Heart right ventricle (tissue), 16 donors: ENCODE measurements around the gene NPAS1. TPM values are rescaled to one million over a fixed set of nuclear protein-coding genes. Genes with fewer than 3 reads are reported as not detected.

Experiments used
- ATAC-seq, 8 donors: fragments of 200-7000 bp; cut with Tn5 transposase; one replicate each; pipeline ENCODE4 v1.9.1; 2020; ENCODE audit warnings: mild to moderate bottlenecking in 8 of 8, moderate library complexity in 8 of 8, moderate number of reproducible peaks in 1 of 8
- DNase-seq, 2 donors: peaks; one replicate each; pipeline ENCODE4 v3.0.0-alpha.2; 2020
- H3K27ac ChIP-seq, 10 donors: fragments of 200-600 bp; sonication (generic) in 2 of 10; one replicate each; pipeline versions ENCODE4 v1.5.0 to v1.8.0; 2020 to 2022; ENCODE audit warnings: mild to moderate bottlenecking in 3 of 10
- H3K27me3 ChIP-seq, 7 donors: fragments of 200-600 bp; one replicate each; pipeline ENCODE4 v1.8.0; 2021 to 2022; ENCODE audit warnings: mild to moderate bottlenecking in 2 of 7
- H3K36me3 ChIP-seq, 9 donors: fragments of 200-600 bp; sonication (generic) in 1 of 9; one replicate each; pipeline versions ENCODE4 v1.5.0 to v1.8.0; 2020 to 2022; ENCODE audit warnings: mild to moderate bottlenecking in 2 of 9
- H3K4me1 ChIP-seq, 9 donors: fragments of 200-600 bp; sonication (generic) in 1 of 9; one replicate each; pipeline versions ENCODE4 v1.5.0 to v1.8.0; 2020 to 2022; ENCODE audit warnings: mild to moderate bottlenecking in 4 of 9
- H3K4me3 ChIP-seq, 10 donors: fragments of 200-600 bp; sonication (generic) in 2 of 10; one replicate each; pipeline versions ENCODE4 v1.5.0 to v1.8.0; 2020 to 2022; ENCODE audit warnings: mild to moderate bottlenecking in 7 of 10, moderate library complexity in 2 of 10
- H3K9me3 ChIP-seq, 11 donors: fragments of 200-600 bp in 10 of 11; sonication (generic) in 2 of 11; one replicate each; pipeline versions ENCODE4 v1.5.0 to v1.8.0; 2013 to 2022; ENCODE audit warnings: mild to moderate bottlenecking in 2 of 11, control low read depth in 1 of 11, moderate library complexity in 1 of 11
- WGBS, 2 donors: extraction: QIAGEN DNeasy Blood & Tissue Kit; methylation state at CpG; one replicate each; pipeline ENCODE4 v1.1.7; 2013; ENCODE audit warnings: inconsistent platforms in 1 of 2; 5-methylcytosine and 5-hydroxymethylcytosine counted together
- intact Hi-C, 10 donors: fragments of 100-400 bp; cut with DNase I; formaldehyde crosslinking; loops; one replicate each; pipeline versions ENCODE4 v1.11.1 to v1.14.2; 2022
- polyA plus RNA-seq, 2 donors: library from polyadenylated mRNA; stranded (reverse); fragments of 200-250 nt; gene quantifications; one replicate each; pipeline ENCODE4 v1.2.3, GENCODE V29; 2013
- total RNA-seq, 10 donors: library from RNA; stranded (reverse); fragmentation: NEBNext Ultra II Directional in 3 of 10; extraction: Animal tissue kit (Norgen Biotek cat#: 25700) in 3 of 10; gene quantifications; one replicate each; pipeline versions ENCODE4 v1.2.1 to v1.2.4, GENCODE V29; 2021 to 2023
- TF ChIP-seq, protein P1 (sequence below), 9 donors: fragments of 200-600 bp; sonication (generic) in 2 of 9; IDR thresholded peaks; one replicate each; pipeline versions ENCODE4 v1.5.0 to v1.8.0; 2021 to 2022; ENCODE audit warnings: antibody characterized with exemption in 9 of 9, mild to moderate bottlenecking in 5 of 9, moderate library complexity in 1 of 9
- donor health status: Arrhythmogenic right ventricular cardiomyopathy.
- donor health status: ischemic (EF 13 %, LVEDD 7.1; RV severe dilation, severe dysfunction).
- donor health status: healthy with polysubstance abuse.
- donor health status: DM: no; HTN: yes; CAD: no.
- donor health status: DM: no; HTN: no; CAD: no.
- donor health status: ischemic (EF 25% LVEDD 6.9; RV normal size, moderate dysfunction).
- donor health status: ischemic (EF 25% LVEDD 5.7; RV mildly dilated, moderate dysfunction).
- donor health status: healthy.
- donor health status: DM: yes; HTN: yes; CAD: no.
- donor health status: Ischemic cardiomyopathy.
- donor health status: ischemic (EF 35%, LVEDD 5.7; RV mildly dilated, moderate dysfunction).
- donor health status: nonischemic (EF 11% LVEDD 7.7; RV severe dilation, severe dysfunction).
- donor health status: DM: yes; HTN: yes; CAD: no.
- donor health status: PGD.
- donor health status: ischemic (EF 29% LVEDD 5.4; RV normal size, mild dysfunction).
- donor health status: nonischemic (EF 23%, LVEDD 6.1; RV moderate dilation, normal function).

NPAS1 gene
- total and polyA plus RNA-seq, 12 donors, result 0.17 to 1.3 (median 0.40) TPM; not detected in 2

DNA sequence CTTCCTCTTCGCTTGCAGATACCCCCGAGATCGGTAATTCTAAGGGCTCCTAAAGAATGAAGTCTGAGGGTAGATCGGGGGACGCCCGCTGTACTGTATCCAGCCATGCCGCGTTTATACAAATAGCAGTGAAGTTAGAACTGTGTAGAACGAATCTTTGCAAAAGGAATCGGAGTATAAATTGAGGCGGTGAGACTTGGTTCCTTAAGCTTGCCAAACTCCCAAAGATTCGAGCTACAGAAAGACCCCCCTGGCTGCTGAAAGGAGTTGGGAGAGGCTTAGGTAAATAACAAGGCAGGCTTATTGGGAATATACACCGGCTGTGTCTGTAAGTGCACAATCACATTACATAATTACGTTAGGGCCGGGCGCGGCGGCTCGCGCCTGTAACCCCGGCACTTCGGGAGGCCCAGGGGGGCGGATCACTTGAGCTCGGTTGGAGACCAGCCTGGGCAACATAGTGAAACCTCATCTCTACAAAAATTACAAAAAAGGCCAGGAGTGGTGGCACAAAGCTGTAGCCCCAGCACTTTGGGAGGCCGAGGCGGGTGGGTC is 16.5 kb downstream of the NPAS1 start:
- TF ChIP-seq, protein P1, sequence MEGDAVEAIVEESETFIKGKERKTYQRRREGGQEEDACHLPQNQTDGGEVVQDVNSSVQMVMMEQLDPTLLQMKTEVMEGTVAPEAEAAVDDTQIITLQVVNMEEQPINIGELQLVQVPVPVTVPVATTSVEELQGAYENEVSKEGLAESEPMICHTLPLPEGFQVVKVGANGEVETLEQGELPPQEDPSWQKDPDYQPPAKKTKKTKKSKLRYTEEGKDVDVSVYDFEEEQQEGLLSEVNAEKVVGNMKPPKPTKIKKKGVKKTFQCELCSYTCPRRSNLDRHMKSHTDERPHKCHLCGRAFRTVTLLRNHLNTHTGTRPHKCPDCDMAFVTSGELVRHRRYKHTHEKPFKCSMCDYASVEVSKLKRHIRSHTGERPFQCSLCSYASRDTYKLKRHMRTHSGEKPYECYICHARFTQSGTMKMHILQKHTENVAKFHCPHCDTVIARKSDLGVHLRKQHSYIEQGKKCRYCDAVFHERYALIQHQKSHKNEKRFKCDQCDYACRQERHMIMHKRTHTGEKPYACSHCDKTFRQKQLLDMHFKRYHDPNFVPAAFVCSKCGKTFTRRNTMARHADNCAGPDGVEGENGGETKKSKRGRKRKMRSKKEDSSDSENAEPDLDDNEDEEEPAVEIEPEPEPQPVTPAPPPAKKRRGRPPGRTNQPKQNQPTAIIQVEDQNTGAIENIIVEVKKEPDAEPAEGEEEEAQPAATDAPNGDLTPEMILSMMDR (IDR thresholded peaks at IDR 0.05), result peak in 5 of 9 donors; percentile 8 to 34 (median 10)
- H3K27me3 ChIP-seq, result peaks cover 0 to 18% (median 15%) of the 10 kb centered on the region in 7 donors
- peaks cover 0 to 17% (median 9%) of the 10 kb centered on the region in 9 donors for H3K4me1 ChIP-seq
- intact Hi-C loops, result loop anchor here in 9 of 10 donors (2.0 to 10.0 kb wide), 5 partner anchors 86 to 96 kb away; partner anchors contain the start of gene SAE1 (in 1 of the 9)
- H3K4me3 ChIP-seq, result peak overlapping the region; percentile 1 to 57 (median 48)
- WGBS, 2 donors, result 15 to 16% methylated on average over 26 of the region's 26 CpGs
- H3K27ac ChIP-seq, result peak overlapping the region in 1 of 10 donors; percentile 26
- ATAC-seq, result peak; percentile 14 to 71 (median 61)
- no peaks in the 10 kb centered on the region for H3K9me3 ChIP-seq
- H3K36me3 ChIP-seq, result no peaks in the 10 kb centered on the region
- no peak for DNase-seq

DNA sequence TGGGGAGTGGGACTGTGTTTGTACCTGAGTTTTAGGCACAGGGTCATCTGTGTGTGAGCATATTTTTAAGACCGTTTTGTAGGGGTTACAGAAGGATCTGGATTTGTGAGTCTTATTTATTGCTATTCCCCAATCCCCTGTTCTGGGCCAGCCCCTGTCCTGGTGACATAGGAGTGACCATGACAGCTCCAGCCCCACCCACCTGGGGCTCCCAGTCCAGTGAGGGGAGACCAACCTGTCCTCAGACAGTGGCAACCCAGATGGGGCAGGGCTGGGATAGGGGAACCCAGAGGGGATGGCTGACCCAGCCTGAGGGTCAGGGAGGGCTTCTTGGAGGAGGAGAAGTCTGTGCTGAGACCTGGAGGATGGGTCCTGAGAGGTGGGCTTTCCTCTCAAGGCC is 18.1 kb downstream of the NPAS1 start:
- no peak for DNase-seq
- WGBS, 2 donors, result 61 to 71% methylated on average over 1 of the region's 1 CpG
- TF ChIP-seq, protein P1 (IDR thresholded peaks at IDR 0.05), result no peak
- no peak for ATAC-seq
- Histone ChIP-seq H3K27ac (no peak overlapping the region), H3K36me3 (peaks cover 0 to 2% (median 0%) of the 10 kb centered on the region in 9 donors), H3K4me3 (no peak overlapping the region), H3K4me1 (peaks cover 0 to 17% (median 9%) of the 10 kb centered on the region in 9 donors), H3K9me3 (no peaks in the 10 kb centered on the region), H3K27me3 (peaks cover 0 to 6% (median 0%) of the 10 kb centered on the region in 7 donors)
- intact Hi-C loops, result loop anchor here in 9 of 10 donors (2.0 to 10.0 kb wide), 5 partner anchors 85 to 95 kb away; partner anchors contain the start of gene SAE1 (in 1 of the 9)

DNA sequence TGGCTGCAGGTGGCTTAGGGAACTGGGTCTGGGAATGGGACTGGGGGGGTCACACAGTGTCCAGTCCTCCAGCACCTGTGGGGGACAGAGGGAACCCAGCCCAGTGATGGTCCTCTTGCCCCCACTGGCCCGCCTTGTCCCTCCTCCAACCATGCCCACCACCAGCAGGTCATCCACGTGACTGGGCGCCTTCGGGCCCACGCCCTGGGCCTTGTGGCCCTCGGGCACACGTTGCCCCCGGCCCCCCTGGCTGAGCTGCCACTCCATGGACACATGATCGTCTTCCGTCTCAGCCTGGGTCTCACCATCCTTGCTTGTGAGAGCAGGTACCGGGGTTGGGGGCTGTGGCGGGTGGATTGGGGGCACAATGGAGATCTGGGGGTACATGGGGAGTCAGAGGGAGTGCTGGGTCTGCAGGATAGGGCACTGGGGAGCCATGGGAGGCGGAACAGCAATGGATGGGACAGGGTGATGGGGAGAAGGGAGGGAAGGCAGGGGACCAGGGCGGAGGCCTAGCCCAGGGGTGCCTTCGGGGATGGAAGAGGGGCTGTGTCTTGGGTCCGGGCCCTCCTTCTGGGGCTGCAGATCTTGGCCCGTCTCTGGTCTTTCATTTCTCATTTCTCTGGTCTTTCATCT is 19.7 kb downstream of the NPAS1 start:
- Histone ChIP-seq H3K4me3 (no peak overlapping the region), H3K36me3 (peaks cover 0 to 2% (median 0%) of the 10 kb centered on the region in 9 donors), H3K9me3 (no peaks in the 10 kb centered on the region), H3K27me3 (peaks cover 0 to 2% (median 0%) of the 10 kb centered on the region in 7 donors), H3K4me1 (peaks cover 0 to 17% (median 9%) of the 10 kb centered on the region in 9 donors), H3K27ac (no peak overlapping the region)
- intact Hi-C loops, result loop anchor here in 8 of 10 donors (5.0 to 10.0 kb wide), 4 partner anchors 83 to 93 kb away; partner anchors contain the start of gene SAE1 (in 1 of the 8)
- DNase-seq (no peak), ATAC-seq (no peak)
- 90 to 91% methylated on average over 17 of the region's 17 CpGs for WGBS, 2 donors
- TF ChIP-seq, protein P1 (IDR thresholded peaks at IDR 0.05), result no peak

DNA sequence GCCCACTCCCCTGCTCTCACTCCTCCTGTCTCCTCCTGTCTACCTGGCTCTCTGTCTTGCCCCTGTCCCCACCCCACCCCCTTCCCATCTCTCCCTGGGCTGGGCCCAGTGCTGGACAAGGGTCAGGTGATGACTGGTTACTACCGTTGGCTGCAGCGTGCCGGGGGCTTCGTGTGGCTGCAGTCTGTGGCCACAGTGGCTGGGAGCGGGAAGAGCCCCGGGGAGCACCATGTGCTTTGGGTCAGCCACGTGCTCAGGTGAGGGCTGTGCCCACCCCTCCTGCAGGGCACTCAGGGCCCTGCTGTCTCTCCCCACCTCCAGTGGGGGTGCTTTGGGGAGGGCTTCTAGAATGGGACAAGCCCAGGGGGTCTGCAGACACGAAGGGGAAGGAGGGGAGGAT is 21.2 kb downstream of the NPAS1 start:
- 73 to 82% methylated on average over 8 of the region's 8 CpGs for WGBS, 2 donors
- Histone ChIP-seq H3K27ac (no peak overlapping the region), H3K4me1 (peaks cover 0 to 8% (median 4%) of the 10 kb centered on the region in 9 donors), H3K36me3 (peaks cover 0 to 2% (median 0%) of the 10 kb centered on the region in 9 donors), H3K4me3 (no peak overlapping the region), H3K9me3 (no peaks in the 10 kb centered on the region), H3K27me3 (no peaks in the 10 kb centered on the region)
- TF ChIP-seq, protein P1 (IDR thresholded peaks at IDR 0.05), result no peak
- intact Hi-C loops, result no loop called here
- no peak for ATAC-seq
- no peak for DNase-seq
